ENCODE measurements around the gene DNPEP. TPM values are rescaled to one million over a fixed set of nuclear protein-coding genes. Genes with fewer than 3 reads are reported as not detected.

DNPEP gene
- polyA plus RNA-seq, 2 donors: 46.2 to 49.6 TPM

DNA sequence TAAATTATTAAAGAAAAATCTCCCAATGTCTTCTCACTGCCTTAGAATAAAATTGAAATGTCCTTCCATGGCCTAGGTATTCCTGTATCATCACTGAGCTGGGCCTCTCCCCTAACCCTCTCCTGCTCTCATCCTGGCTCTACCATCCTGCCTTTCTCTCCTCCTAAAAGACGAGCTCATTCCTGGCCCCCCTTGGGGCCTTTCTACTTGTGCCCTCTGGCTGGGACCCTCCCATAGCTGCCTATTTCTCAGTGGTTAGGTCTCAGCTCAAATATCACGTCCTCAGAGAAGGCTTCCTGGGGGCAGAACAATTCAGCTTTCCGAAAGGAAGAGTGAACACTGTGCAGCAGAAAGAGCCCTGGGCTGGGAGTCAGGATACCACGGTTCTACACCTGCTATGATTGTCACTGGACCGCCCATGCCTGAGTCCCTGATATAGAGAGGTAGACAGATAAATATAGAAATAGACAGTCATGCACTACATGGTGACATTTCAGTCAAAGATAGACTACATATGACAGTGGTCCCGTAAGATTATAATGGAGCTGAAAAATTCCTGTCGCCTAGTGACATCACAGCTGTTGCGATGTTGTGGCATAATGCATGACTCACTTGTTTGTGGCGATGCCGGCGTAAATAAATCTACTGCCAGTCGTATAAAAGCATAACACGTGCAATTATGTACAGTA lies 9.4 kb downstream of the DNPEP start:
- 93 to 94% methylated on average over 13 of the region's 13 CpGs for WGBS, 2 donors
- H3K27ac ChIP-seq (ENCODE audit: low read depth in 2 of 2, low read length in 1 of 2): no peak overlapping the region

DNA sequence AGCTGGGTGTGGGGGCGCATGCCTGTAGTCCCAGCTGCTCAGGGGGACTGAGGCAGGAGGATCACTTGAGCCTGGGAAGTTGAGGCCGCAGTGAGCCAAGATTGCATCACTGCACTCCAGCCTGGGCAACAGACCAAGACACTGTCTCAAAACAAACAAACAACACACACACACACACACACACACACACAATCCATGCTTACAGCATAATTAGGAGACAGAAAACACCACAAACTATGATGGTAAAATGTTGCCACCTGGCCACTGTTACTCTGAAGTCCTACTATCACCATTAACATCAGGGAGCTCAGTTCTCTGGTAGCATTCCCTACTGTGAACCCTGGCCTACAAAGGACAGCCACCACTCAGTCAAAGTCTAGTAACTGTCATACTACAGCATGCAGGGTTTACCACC lies 18.3 kb downstream of the DNPEP start:
- Histone ChIP-seq H3K36me3 (ENCODE audit: control insufficient read depth in 2 of 2, insufficient read depth in 2 of 2, low read length in 1 of 2) (peaks cover 4 to 8% of the 10 kb centered on the region in 2 donors), H3K9me3 (ENCODE audit: control insufficient read depth in 2 of 2, insufficient read depth in 1 of 2, low read depth in 1 of 2, low read length in 1 of 2) (no peaks in the 10 kb centered on the region), H3K4me3 (ENCODE audit: low read depth in 1 of 2, low read length in 2 of 2) (no peak overlapping the region), H3K27ac (ENCODE audit: low read depth in 2 of 2, low read length in 1 of 2) (no peak overlapping the region), H3K27me3 (ENCODE audit: control insufficient read depth in 1 of 2, insufficient read depth in 2 of 2, low read length in 2 of 2) (no peaks in the 10 kb centered on the region), H3K4me1 (ENCODE audit: control insufficient read depth in 2 of 2, insufficient read depth in 2 of 2, low read length in 1 of 2) (peaks cover 0 to 3% of the 10 kb centered on the region in 2 donors)
- 21 to 30% methylated on average over 2 of the region's 2 CpGs for WGBS, 2 donors

More for the DNA sequence above, 9.4 kb downstream of the DNPEP start:
- Histone ChIP-seq H3K27me3 (ENCODE audit: control insufficient read depth in 1 of 2, insufficient read depth in 2 of 2, low read length in 2 of 2) (no peaks in the 10 kb centered on the region), H3K4me1 (ENCODE audit: control insufficient read depth in 2 of 2, insufficient read depth in 2 of 2, low read length in 1 of 2) (no peaks in the 10 kb centered on the region), H3K9me3 (ENCODE audit: control insufficient read depth in 2 of 2, insufficient read depth in 1 of 2, low read depth in 1 of 2, low read length in 1 of 2) (no peaks in the 10 kb centered on the region), H3K4me3 (ENCODE audit: low read depth in 1 of 2, low read length in 2 of 2) (no peak overlapping the region), H3K36me3 (ENCODE audit: control insufficient read depth in 2 of 2, insufficient read depth in 2 of 2, low read length in 1 of 2) (peaks cover 23 to 35% of the 10 kb centered on the region in 2 donors)

DNA sequence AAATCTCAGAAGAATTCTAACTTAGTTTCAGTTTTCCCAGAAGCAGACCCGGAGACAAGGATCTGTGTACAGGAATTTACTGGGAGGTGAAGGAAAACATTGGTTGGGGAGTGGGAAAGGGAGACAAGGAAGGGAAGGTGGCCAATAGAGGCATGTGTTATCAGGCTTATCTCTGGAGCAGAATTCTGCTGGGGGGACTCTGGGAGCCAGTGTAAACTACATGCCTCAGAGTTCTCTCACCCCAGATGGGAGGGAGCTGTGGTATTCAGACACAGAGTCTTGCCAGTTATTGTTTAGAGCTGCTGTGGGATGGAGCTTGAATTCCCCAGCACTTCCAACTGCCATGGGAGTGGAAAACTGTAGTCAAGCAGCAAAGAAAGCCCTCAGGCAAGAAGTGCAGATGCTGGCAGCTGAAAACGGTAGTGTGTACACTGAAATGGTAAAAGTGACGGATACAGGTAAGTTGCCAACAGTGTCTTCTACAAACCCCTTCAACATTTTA lies 19.0 kb downstream of the DNPEP start:
- 30 to 42% methylated on average over 3 of the region's 3 CpGs for WGBS, 2 donors
- Histone ChIP-seq H3K4me1 (ENCODE audit: control insufficient read depth in 2 of 2, insufficient read depth in 2 of 2, low read length in 1 of 2) (peaks cover 0 to 3% of the 10 kb centered on the region in 2 donors), H3K27ac (ENCODE audit: low read depth in 2 of 2, low read length in 1 of 2) (no peak overlapping the region), H3K36me3 (ENCODE audit: control insufficient read depth in 2 of 2, insufficient read depth in 2 of 2, low read length in 1 of 2) (peaks cover 3% of the 10 kb centered on the region in 2 donors), H3K9me3 (ENCODE audit: control insufficient read depth in 2 of 2, insufficient read depth in 1 of 2, low read depth in 1 of 2, low read length in 1 of 2) (no peaks in the 10 kb centered on the region), H3K27me3 (ENCODE audit: control insufficient read depth in 1 of 2, insufficient read depth in 2 of 2, low read length in 2 of 2) (no peaks in the 10 kb centered on the region), H3K4me3 (ENCODE audit: low read depth in 1 of 2, low read length in 2 of 2) (no peak overlapping the region)

DNA sequence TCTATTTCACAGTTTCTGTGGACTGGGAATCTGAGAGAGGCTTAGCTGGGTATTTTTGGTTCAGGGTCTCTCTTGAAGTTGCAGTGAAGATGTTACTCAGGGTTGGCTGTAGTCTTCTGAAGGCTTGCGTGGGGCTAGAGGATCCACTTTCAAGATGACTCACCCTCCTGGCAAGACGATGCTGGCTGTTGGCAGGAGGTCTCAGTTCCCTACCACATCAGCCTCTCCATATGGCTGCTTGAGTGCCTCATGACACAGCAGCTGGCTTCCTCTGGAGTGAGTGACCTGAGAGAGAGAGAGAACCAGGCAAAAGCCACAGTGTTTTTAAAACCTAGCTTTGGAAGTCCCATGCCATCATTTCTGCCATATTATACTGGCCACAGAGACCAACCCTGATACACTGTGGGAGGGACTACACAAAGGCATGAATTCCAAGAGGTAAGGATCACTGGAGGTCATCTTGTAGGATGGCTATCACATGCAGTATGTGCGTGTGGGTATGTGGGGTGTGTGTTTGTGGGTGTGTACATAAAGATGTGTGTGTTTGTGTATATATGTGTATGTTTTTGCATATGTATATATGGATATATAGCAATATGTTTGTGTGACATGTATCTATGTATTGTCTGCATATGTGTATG lies 25.1 kb downstream of the DNPEP start:
- Histone ChIP-seq H3K27ac (ENCODE audit: low read depth in 2 of 2, low read length in 1 of 2) (no peak overlapping the region), H3K36me3 (ENCODE audit: control insufficient read depth in 2 of 2, insufficient read depth in 2 of 2, low read length in 1 of 2) (no peaks in the 10 kb centered on the region), H3K9me3 (ENCODE audit: control insufficient read depth in 2 of 2, insufficient read depth in 1 of 2, low read depth in 1 of 2, low read length in 1 of 2) (no peaks in the 10 kb centered on the region), H3K4me3 (ENCODE audit: low read depth in 1 of 2, low read length in 2 of 2) (no peak overlapping the region), H3K27me3 (ENCODE audit: control insufficient read depth in 1 of 2, insufficient read depth in 2 of 2, low read length in 2 of 2) (peaks cover 0 to 11% of the 10 kb centered on the region in 2 donors), H3K4me1 (ENCODE audit: control insufficient read depth in 2 of 2, insufficient read depth in 2 of 2, low read length in 1 of 2) (peaks cover 3 to 4% of the 10 kb centered on the region in 2 donors)
- WGBS, 2 donors: 27 to 42% methylated on average over 3 of the region's 3 CpGs

DNA sequence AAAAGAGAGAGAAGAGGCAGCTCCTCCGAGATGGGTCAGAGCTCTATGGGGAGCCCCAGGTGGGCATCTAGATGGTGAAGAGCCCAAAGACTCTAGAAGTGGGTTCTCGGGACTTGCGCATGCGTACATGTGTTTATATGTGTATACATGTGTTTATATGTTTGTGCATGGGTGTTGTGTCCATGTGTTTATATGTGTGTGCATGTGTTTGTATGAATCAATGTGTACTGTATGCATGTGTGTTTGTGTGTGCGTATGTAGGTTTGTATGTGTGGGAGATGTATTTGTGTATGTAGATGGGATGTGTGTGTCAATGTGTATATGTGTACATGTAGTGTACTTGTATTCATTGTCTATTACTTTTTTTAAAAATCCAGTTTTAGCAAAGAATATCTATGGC lies 25.6 kb downstream of the DNPEP start:
- H3K27ac ChIP-seq (ENCODE audit: low read depth in 2 of 2, low read length in 1 of 2): no peak overlapping the region
- peaks cover 0 to 11% of the 10 kb centered on the region in 2 donors for H3K27me3 ChIP-seq (ENCODE audit: control insufficient read depth in 1 of 2, insufficient read depth in 2 of 2, low read length in 2 of 2)
- WGBS, 2 donors: 93 to 96% methylated on average over 5 of the region's 5 CpGs

DNA sequence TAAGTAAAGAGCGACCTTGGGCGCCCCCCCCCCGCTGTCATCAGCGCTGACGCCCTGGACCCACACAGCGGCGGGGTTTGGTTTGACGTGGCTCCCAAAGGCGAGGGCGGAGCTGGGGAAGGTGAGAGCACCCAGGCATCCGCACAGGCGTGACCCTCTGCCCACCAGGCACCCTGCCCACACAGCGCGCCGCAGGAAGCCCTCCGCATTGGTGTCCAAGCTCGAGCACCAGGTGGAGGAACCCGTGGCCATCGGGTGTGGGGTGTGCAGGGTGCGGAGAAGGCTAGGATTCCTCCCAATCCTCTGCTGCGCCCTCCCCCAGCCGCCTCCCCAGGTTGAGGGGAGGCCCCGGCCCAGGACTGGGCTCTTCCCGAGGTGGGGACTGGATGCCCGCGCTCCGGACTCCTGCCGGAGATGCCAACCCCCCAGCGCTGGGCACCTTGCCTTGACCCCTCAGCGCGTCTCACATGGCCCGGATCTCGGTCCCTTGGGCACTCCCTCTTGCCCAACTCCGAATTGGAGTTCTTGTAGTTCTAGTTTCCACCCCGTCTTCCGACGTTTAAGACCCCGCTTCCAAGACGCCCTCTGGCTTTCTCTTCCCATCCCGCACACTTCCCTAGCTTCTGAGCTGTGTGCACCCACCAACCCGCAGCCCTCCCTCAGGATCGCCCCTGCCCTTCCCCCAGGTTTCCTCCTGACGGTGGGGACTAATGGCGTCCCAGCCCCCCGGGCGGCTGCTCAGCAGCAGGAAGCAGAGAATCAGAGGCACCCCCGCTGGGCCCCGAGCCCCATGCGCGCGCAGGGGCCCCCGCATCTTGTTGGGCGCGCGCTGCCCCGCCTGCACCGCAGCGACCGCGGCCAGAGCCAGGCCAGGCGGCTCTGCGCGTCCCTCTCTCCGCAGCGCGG lies 29.3 kb downstream of the DNPEP start:
- WGBS, 2 donors: 4% methylated on average over 57 to 66 of the region's 66 CpGs
- Histone ChIP-seq H3K4me1 (ENCODE audit: control insufficient read depth in 2 of 2, insufficient read depth in 2 of 2, low read length in 1 of 2) (peaks cover 3 to 4% of the 10 kb centered on the region in 2 donors), H3K36me3 (ENCODE audit: control insufficient read depth in 2 of 2, insufficient read depth in 2 of 2, low read length in 1 of 2) (no peaks in the 10 kb centered on the region), H3K9me3 (ENCODE audit: control insufficient read depth in 2 of 2, insufficient read depth in 1 of 2, low read depth in 1 of 2, low read length in 1 of 2) (no peaks in the 10 kb centered on the region), H3K4me3 (ENCODE audit: low read depth in 1 of 2, low read length in 2 of 2) (no peak overlapping the region), H3K27ac (ENCODE audit: low read depth in 2 of 2, low read length in 1 of 2) (no peak overlapping the region), H3K27me3 (ENCODE audit: control insufficient read depth in 1 of 2, insufficient read depth in 2 of 2, low read length in 2 of 2) (peaks cover 0 to 11% of the 10 kb centered on the region in 2 donors)

More for the DNA sequence above, 25.6 kb downstream of the DNPEP start:
- Histone ChIP-seq H3K4me1 (ENCODE audit: control insufficient read depth in 2 of 2, insufficient read depth in 2 of 2, low read length in 1 of 2) (peaks cover 3 to 4% of the 10 kb centered on the region in 2 donors), H3K36me3 (ENCODE audit: control insufficient read depth in 2 of 2, insufficient read depth in 2 of 2, low read length in 1 of 2) (no peaks in the 10 kb centered on the region), H3K9me3 (ENCODE audit: control insufficient read depth in 2 of 2, insufficient read depth in 1 of 2, low read depth in 1 of 2, low read length in 1 of 2) (no peaks in the 10 kb centered on the region), H3K4me3 (ENCODE audit: low read depth in 1 of 2, low read length in 2 of 2) (no peak overlapping the region)

DNA sequence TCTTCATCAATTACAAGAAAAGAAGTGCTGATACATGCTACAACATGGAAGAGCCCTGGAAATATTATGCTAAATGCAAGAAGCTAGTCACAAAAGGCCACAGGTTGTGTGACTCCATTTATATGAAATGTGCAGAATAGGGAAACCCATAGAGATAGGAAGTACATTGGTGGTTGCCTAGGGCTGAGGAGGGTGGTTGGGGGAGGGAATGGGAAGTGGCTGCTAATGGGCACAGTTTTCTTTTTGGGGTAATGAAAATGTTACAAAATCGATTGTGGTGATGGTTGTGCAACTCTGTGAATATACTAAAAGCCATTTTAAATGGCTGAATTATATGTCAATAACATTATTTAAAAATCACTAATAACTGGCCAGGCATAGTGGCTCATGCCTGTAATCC lies 30.9 kb downstream of the DNPEP start:
- no peaks in the 10 kb centered on the region for H3K36me3 ChIP-seq (ENCODE audit: control insufficient read depth in 2 of 2, insufficient read depth in 2 of 2, low read length in 1 of 2)
- H3K27me3 ChIP-seq (ENCODE audit: control insufficient read depth in 1 of 2, insufficient read depth in 2 of 2, low read length in 2 of 2): peaks cover 0 to 11% of the 10 kb centered on the region in 2 donors
- no peaks in the 10 kb centered on the region for H3K9me3 ChIP-seq (ENCODE audit: control insufficient read depth in 2 of 2, insufficient read depth in 1 of 2, low read depth in 1 of 2, low read length in 1 of 2)
- peaks cover 3 to 4% of the 10 kb centered on the region in 2 donors for H3K4me1 ChIP-seq (ENCODE audit: control insufficient read depth in 2 of 2, insufficient read depth in 2 of 2, low read length in 1 of 2)
- H3K27ac ChIP-seq (ENCODE audit: low read depth in 2 of 2, low read length in 1 of 2): no peak overlapping the region
- no peak overlapping the region for H3K4me3 ChIP-seq (ENCODE audit: low read depth in 1 of 2, low read length in 2 of 2)
- 59 to 62% methylated on average over 1 of the region's 1 CpG for WGBS, 2 donors

DNA sequence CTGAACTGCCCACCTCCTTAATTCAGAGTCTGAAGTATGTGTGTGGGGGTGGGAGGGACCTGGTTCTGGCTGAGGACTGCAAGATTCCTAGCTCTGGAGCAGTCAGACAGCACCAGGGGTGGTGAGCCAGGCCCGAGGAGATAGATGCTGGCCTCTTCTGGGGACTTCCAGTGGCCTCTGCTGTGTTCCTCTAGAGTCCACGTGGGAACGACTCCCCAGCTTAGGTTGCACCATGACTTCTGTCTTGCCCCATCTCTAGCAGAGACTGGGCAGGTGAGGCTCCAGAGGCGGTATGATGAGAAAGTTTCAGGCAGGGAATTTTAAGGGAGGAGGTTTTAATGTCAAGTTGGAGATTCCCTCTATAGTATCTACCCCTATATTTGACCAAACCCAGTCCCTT lies 33.1 kb downstream of the DNPEP start:
- Histone ChIP-seq H3K36me3 (ENCODE audit: control insufficient read depth in 2 of 2, insufficient read depth in 2 of 2, low read length in 1 of 2) (no peaks in the 10 kb centered on the region), H3K27ac (ENCODE audit: low read depth in 2 of 2, low read length in 1 of 2) (no peak overlapping the region), H3K9me3 (ENCODE audit: control insufficient read depth in 2 of 2, insufficient read depth in 1 of 2, low read depth in 1 of 2, low read length in 1 of 2) (no peaks in the 10 kb centered on the region), H3K4me1 (ENCODE audit: control insufficient read depth in 2 of 2, insufficient read depth in 2 of 2, low read length in 1 of 2) (peaks cover 3 to 4% of the 10 kb centered on the region in 2 donors), H3K4me3 (ENCODE audit: low read depth in 1 of 2, low read length in 2 of 2) (no peak overlapping the region), H3K27me3 (ENCODE audit: control insufficient read depth in 1 of 2, insufficient read depth in 2 of 2, low read length in 2 of 2) (peaks cover 0 to 11% of the 10 kb centered on the region in 2 donors)
- 72 to 79% methylated on average over 4 of the region's 4 CpGs for WGBS, 2 donors

DNA sequence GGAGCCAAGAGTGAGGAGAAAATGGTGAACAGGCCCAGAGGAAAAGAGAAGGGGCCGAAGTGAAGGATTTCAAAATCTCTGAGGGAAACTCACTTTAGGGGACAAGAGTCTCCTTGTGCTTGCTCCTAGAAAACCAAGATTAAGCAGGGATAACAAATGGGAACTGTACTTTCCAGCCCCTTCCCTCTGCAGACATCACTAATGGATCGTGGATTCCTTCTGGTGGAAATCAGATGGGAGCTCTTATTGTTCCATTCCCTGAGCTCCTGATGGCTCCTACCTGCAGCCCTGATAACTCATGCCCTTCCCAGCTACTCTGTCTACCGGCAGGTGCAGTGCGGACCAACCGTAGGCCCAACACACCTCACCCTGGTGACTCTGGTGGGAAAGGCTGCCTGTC lies 34.6 kb downstream of the DNPEP start:
- H3K9me3 ChIP-seq (ENCODE audit: control insufficient read depth in 2 of 2, insufficient read depth in 1 of 2, low read depth in 1 of 2, low read length in 1 of 2): no peaks in the 10 kb centered on the region
- H3K27ac ChIP-seq (ENCODE audit: low read depth in 2 of 2, low read length in 1 of 2): no peak overlapping the region
- H3K36me3 ChIP-seq (ENCODE audit: control insufficient read depth in 2 of 2, insufficient read depth in 2 of 2, low read length in 1 of 2): no peaks in the 10 kb centered on the region
- 81 to 84% methylated on average over 5 of the region's 5 CpGs for WGBS, 2 donors
- peaks cover 0 to 5% of the 10 kb centered on the region in 2 donors for H3K27me3 ChIP-seq (ENCODE audit: control insufficient read depth in 1 of 2, insufficient read depth in 2 of 2, low read length in 2 of 2)
- peaks cover 0 to 2% of the 10 kb centered on the region in 2 donors for H3K4me1 ChIP-seq (ENCODE audit: control insufficient read depth in 2 of 2, insufficient read depth in 2 of 2, low read length in 1 of 2)
- no peak overlapping the region for H3K4me3 ChIP-seq (ENCODE audit: low read depth in 1 of 2, low read length in 2 of 2)

Data from esophagus (tissue), 2 donors.